HUES48 (cell line): ENCODE data around the gene MREG.
A peak's percentile ranks its signal among the peaks of the same experiment; 100 is the strongest.
"Not testable (repeated sequence)": the region's sequence is repeated elsewhere in the genome, so short reads cannot be mapped to it uniquely, and the experiment has no call there.

Source experiments
- H3K27ac ChIP-seq: one replicate; pipeline ENCODE4 v1.7.0; 2013; ENCODE audit warnings: low read depth, low read length, inconsistent platforms
- H3K27me3 ChIP-seq: 2 replicates; pipeline ENCODE4 v1.6.1; 2013; ENCODE audit warnings: mild to moderate bottlenecking, low read length; ENCODE audit not compliant: control insufficient read depth, insufficient read depth
- H3K36me3 ChIP-seq: 2 replicates; pipeline ENCODE4 v1.6.1; 2013; ENCODE audit warnings: low read length; ENCODE audit not compliant: control insufficient read depth, insufficient read depth
- H3K4me1 ChIP-seq: 2 replicates; pipeline ENCODE4 v1.6.1; 2013; ENCODE audit warnings: mild to moderate bottlenecking, low read length; ENCODE audit not compliant: control insufficient read depth, insufficient read depth
- H3K4me3 ChIP-seq: 2 replicates; pipeline ENCODE4 v1.5.1; 2013; ENCODE audit warnings: mild to moderate bottlenecking, low read depth, low read length
- H3K9ac ChIP-seq: 2 replicates; pipeline ENCODE4 v1.6.1; 2013; ENCODE audit warnings: mild to moderate bottlenecking, low read depth, low read length, moderate library complexity
- H3K9me3 ChIP-seq: 2 replicates; pipeline ENCODE4 v1.6.1; 2013; ENCODE audit warnings: low read length; ENCODE audit not compliant: control insufficient read depth, insufficient read depth

Gene MREG

DNA sequence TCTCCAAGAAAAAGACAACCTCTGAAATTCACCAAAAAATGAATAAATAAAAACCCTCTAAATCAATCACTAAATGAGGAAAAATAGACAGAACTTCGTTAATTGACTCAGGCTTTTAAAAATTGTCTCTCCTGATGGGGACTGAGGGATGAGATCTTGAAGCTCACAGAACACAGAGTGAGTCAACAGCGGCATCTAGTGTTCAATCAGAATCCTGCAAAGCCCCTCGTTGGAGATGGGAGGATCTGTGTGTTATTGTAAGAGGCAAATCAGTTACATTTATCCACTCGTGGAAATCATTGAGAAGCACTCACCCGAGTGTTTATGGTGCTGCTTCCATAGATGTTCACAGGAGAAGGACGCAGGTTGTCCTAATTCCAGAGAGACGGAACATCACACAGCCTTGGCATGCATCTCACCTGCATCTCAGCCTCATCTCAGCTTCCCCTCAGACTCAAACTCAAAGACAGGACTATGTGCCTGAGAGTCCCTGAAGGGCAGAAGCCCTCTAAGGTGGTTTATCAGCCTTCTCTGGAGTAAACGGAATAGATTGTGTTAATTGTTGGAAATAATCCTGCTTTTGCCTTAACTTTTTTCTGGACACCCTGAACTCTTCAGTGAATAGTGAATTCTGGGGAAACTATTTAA is 82.0 kb downstream of the MREG start:
- Histone ChIP-seq H3K4me3 (no peak overlapping the region), H3K27ac (no peak overlapping the region), H3K27me3 (no peaks in the 10 kb centered on the region), H3K9ac (no peak overlapping the region), H3K9me3 (no peaks in the 10 kb centered on the region; the same call in 1 of the 2 replicates), H3K4me1 (peaks cover 22% of the 10 kb centered on the region; the same call in 1 of the 2 replicates), H3K36me3 (peaks cover 10% of the 10 kb centered on the region)

DNA sequence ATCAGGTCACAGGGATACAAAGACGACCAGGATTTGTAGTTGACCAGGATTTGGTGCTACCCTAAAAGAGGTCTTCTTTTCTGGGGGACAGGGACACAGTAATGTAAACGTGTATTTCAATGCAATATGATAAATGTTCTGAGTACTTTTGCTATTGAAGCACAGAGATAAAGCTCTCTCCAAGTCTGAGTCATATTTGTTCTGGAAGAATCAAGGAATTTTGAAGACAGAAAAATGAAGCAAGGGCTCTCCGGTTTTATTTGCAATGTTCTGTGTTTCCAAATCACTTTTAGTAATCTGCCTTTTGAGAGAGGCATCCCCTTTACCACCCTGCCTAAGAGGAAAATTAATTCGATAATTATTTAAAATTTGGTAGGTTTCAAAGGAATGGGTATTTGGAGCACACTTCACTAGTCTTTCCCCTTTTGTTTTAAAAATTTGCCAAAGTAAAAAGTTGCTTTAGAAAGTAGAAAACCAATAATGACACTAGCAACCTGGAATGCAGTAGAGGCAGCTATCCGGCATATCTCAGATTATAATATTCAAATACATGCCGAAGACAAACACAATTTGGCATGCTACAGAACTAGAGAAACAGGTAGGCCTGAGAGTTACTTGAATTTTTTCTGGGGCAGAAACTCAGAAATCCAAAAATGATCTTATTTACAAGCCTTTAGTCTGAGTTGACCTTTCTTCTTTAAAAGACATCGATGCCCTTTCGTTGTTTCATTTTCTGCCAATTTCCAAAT is 82.7 kb downstream of the MREG start:
- peak overlapping the region; percentile 18 for H3K27ac ChIP-seq

GRCh38 chr2:215929602-215930335 is 83.6 kb downstream of the MREG start:
- Histone ChIP-seq H3K27me3 (no peaks in the 10 kb centered on the region), H3K36me3 (peaks cover 10% of the 10 kb centered on the region), H3K4me3 (no peak overlapping the region), H3K27ac (peak overlapping the region; percentile 5), H3K9me3 (no peaks in the 10 kb centered on the region; the same call in 1 of the 2 replicates), H3K9ac (no peak overlapping the region), H3K4me1 (peaks cover 22% of the 10 kb centered on the region; the same call in 1 of the 2 replicates)

More for the DNA sequence above, 82.7 kb downstream of the MREG start:
- H3K9ac ChIP-seq: no peak overlapping the region
- H3K4me1 ChIP-seq: peaks cover 22% of the 10 kb centered on the region; the same call in 1 of the 2 replicates
- no peaks in the 10 kb centered on the region for H3K27me3 ChIP-seq
- H3K9me3 ChIP-seq: no peaks in the 10 kb centered on the region; the same call in 1 of the 2 replicates
- H3K36me3 ChIP-seq: peaks cover 10% of the 10 kb centered on the region
- H3K4me3 ChIP-seq: no peak overlapping the region

- Histone ChIP-seq H3K9ac (no peak overlapping the region), H3K4me3 (no peak overlapping the region), H3K4me1 (peaks cover 22% of the 10 kb centered on the region; the same call in 1 of the 2 replicates), H3K36me3 (peaks cover 10% of the 10 kb centered on the region), H3K27me3 (no peaks in the 10 kb centered on the region), H3K9me3 (no peaks in the 10 kb centered on the region; the same call in 1 of the 2 replicates), H3K27ac (peak overlapping the region; percentile 35)
Measured at GRCh38 chr2:215928086-215928485, 85.3 kb downstream of the MREG start.

- Histone ChIP-seq H3K4me1 (peaks cover 24% of the 10 kb centered on the region), H3K36me3 (peaks cover 10% of the 10 kb centered on the region)
- H3K9me3 ChIP-seq, H3K4me3 ChIP-seq, H3K27me3 ChIP-seq, H3K27ac ChIP-seq, H3K9ac ChIP-seq: not testable (repeated sequence)
Measured at GRCh38 chr2:215926992-215927391, 86.4 kb downstream of the MREG start.

GRCh38 chr2:215921895-215922294 is 91.5 kb downstream of the MREG start:
- Histone ChIP-seq H3K9ac (no peak overlapping the region), H3K27me3 (no peaks in the 10 kb centered on the region), H3K27ac (peak overlapping the region; percentile 32)

GRCh38 chr2:215920244-215921100 is 92.9 kb downstream of the MREG start:
- no peaks in the 10 kb centered on the region for H3K27me3 ChIP-seq
- H3K9ac ChIP-seq: no peak overlapping the region
- H3K27ac ChIP-seq: peak overlapping the region; percentile 14
- no peaks in the 10 kb centered on the region for H3K36me3 ChIP-seq
- H3K4me1 ChIP-seq: peaks cover 37% of the 10 kb centered on the region
- H3K9me3 ChIP-seq: no peaks in the 10 kb centered on the region
- no peak overlapping the region for H3K4me3 ChIP-seq

More at GRCh38 chr2:215921895-215922294, 91.5 kb downstream of the MREG start:
- H3K36me3 ChIP-seq: no peaks in the 10 kb centered on the region
- H3K4me3 ChIP-seq: no peak overlapping the region
- no peaks in the 10 kb centered on the region for H3K9me3 ChIP-seq
- H3K4me1 ChIP-seq: peaks cover 32% of the 10 kb centered on the region

- Histone ChIP-seq H3K4me1 (peaks cover 37% of the 10 kb centered on the region), H3K36me3 (no peaks in the 10 kb centered on the region), H3K27me3 (no peaks in the 10 kb centered on the region), H3K9ac (no peak overlapping the region), H3K27ac (no peak overlapping the region), H3K9me3 (no peaks in the 10 kb centered on the region), H3K4me3 (no peak overlapping the region)
Measured at GRCh38 chr2:215919624-215920243, 93.6 kb downstream of the MREG start.

GRCh38 chr2:215918901-215919599 is 94.3 kb downstream of the MREG start:
- Histone ChIP-seq H3K4me3 (no peak overlapping the region), H3K36me3 (no peaks in the 10 kb centered on the region), H3K9me3 (no peaks in the 10 kb centered on the region), H3K4me1 (peaks cover 37% of the 10 kb centered on the region), H3K27me3 (no peaks in the 10 kb centered on the region), H3K9ac (no peak overlapping the region), H3K27ac (peak overlapping the region; percentile 35)
